Stimulated activated CD8-positive, alpha-beta memory T cell treated with anti-CD3 and anti-CD28 coated beads, Interleukin-15, amount 100 ng/mL, for 24 hours (primary cell): Measurements from ENCODE around the gene PKD1L1.

Experiments
- DNase-seq: peaks from one replicate; pipeline ENCODE4 v3.0.0-alpha.2; 2020; ENCODE audit warnings: low read depth

Gene PKD1L1

GRCh38 chr7:47875998-47876744 lies 72.1 kb downstream of the PKD1L1 start:
- no peak for DNase-seq

- no peak for DNase-seq
Measured at GRCh38 chr7:47875406-47875805, 72.9 kb downstream of the PKD1L1 start.

- no peak for DNase-seq
Measured at GRCh38 chr7:47873762-47874161, 74.5 kb downstream of the PKD1L1 start.

- no peak for DNase-seq
Measured at GRCh38 chr7:47867286-47867685, 81.0 kb downstream of the PKD1L1 start.

- DNase-seq: no peak
Measured at GRCh38 chr7:47866120-47866519, 82.1 kb downstream of the PKD1L1 start.

GRCh38 chr7:47852330-47853245 lies 95.7 kb downstream of the PKD1L1 start:
- no peak for DNase-seq

- no peak for DNase-seq
Measured at GRCh38 chr7:47847207-47847606, 101.1 kb downstream of the PKD1L1 start.

- DNase-seq: no peak
Measured at GRCh38 chr7:47846138-47846836, 102.0 kb downstream of the PKD1L1 start.

GRCh38 chr7:47844311-47844710 lies 104.0 kb downstream of the PKD1L1 start:
- DNase-seq: no peak

GRCh38 chr7:47843291-47843690 lies 105.0 kb downstream of the PKD1L1 start:
- DNase-seq: no peak

GRCh38 chr7:47839381-47839780 lies 108.9 kb downstream of the PKD1L1 start:
- no peak for DNase-seq

- DNase-seq: no peak
Measured at GRCh38 chr7:47837826-47838225, 110.4 kb downstream of the PKD1L1 start.

- no peak for DNase-seq
Measured at GRCh38 chr7:47836503-47837202, 111.6 kb downstream of the PKD1L1 start.

- no peak for DNase-seq
Measured at GRCh38 chr7:47836080-47836479, 112.2 kb downstream of the PKD1L1 start.

- DNase-seq: no peak
Measured at GRCh38 chr7:47833211-47833610, 115.1 kb downstream of the PKD1L1 start.

- DNase-seq: no peak
Measured at GRCh38 chr7:47832105-47832715, 116.1 kb downstream of the PKD1L1 start.

- DNase-seq: no peak
Measured at GRCh38 chr7:47830015-47830414, 118.3 kb downstream of the PKD1L1 start.

GRCh38 chr7:47827871-47828270 lies 120.4 kb downstream of the PKD1L1 start:
- DNase-seq: no peak

- DNase-seq: no peak
Measured at GRCh38 chr7:47827351-47827756, 120.9 kb downstream of the PKD1L1 start.

GRCh38 chr7:47826754-47827153 lies 121.5 kb downstream of the PKD1L1 start:
- no peak for DNase-seq

GRCh38 chr7:47819607-47819920 lies 128.7 kb downstream of the PKD1L1 start:
- DNase-seq: no peak
